Measurements from ENCODE around the gene C1QL3. TPM values are rescaled to one million over a fixed set of nuclear protein-coding genes. Genes with fewer than 3 reads are reported as not detected.

The C1QL3 gene
- total RNA-seq, 1 experiment from 2014 or later: not detected

DNA sequence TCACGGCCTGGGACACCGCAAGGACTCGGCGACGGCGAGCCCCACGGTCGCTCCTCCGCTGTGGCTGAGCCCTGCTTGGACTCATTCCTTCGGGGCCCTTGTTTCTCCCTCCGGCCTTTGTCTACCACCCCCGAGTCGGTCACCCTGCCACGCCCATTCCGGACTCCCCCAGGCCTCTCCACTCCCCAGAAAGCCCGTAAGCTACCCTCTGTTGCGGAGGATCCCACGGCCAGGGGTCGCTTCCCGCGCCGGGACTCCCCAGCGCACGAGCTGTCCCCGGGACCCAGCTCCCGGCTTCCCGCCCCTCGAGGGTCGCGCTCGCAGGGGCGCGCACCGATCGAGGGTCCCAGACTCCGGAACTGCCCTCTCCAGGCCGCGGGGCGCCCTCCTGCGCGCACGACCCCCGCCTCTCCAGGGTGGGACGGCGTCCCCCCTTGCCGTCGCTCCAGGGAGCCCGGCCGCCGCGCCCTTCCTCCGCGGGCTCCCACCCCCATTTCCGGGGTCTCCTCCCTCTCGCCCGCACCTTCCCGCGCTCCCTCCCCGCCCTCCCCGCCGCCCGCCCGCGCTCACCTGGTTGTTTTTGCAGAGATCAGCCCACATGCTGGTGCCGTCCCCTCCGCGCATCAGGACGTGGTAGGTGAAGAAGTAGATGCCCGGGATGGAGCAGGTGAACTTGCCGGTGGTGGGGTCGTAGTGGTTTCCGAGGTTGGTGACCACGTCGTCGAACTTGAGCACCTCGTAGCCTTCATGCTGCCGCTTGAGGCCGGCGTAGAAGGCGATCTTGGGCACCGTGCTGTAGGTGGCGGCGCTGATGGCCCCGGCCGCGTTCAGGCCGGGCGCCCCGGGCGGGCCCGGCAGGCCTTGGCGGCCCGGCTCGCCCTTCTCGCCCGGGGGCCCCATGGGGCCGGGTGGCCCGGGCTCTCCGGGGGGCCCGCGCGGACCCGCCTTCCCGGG, 1.5 kb downstream of the C1QL3 start:
- DNase-seq: no peak
- H3K36me3 ChIP-seq: no peaks in the 10 kb centered on the region
- H3K9me3 ChIP-seq (replicated peaks): no peaks in the 10 kb centered on the region
- no peak overlapping the region for H3K4me3 ChIP-seq
- no peak overlapping the region for H3K27ac ChIP-seq
- no peaks in the 10 kb centered on the region for H3K4me1 ChIP-seq
- no peaks in the 10 kb centered on the region for H3K27me3 ChIP-seq

DNA sequence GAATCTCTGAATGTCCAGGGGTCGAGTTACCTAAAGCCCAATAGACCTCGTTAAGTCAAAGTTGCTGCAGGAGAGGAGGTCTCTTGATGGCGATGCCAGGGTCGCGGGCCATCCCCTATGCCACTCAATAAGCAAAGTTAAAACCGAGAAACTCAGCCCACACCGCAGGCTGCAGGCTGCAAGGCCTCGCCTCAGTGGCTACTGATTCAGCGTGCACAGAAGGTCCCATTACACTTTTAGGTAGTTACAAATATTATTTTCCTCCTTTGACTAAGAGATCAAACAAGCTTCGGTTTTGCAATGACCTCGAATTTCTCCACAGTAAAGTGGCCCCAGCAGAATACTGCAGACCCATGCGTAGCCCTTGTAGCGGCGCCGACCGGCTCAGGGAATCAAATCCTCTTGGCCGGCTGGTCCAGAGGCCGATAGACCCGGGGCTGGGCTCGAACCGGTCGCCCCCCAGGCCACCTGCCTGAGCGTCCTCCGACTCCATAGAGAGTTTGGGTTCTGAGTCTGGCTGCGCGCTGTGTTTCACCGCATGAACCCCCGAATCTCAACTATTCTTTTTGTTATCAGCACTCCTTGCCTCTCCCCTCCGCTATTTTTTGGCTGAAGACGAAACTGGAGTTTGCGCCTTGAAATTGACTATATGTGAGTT, 2.3 kb downstream of the C1QL3 start:
- Histone ChIP-seq H3K36me3 (no peaks in the 10 kb centered on the region), H3K27me3 (no peaks in the 10 kb centered on the region), H3K4me1 (no peaks in the 10 kb centered on the region), H3K9me3 (replicated peaks) (no peaks in the 10 kb centered on the region), H3K4me3 (no peak overlapping the region), H3K27ac (no peak overlapping the region)
- no peak for DNase-seq

DNA sequence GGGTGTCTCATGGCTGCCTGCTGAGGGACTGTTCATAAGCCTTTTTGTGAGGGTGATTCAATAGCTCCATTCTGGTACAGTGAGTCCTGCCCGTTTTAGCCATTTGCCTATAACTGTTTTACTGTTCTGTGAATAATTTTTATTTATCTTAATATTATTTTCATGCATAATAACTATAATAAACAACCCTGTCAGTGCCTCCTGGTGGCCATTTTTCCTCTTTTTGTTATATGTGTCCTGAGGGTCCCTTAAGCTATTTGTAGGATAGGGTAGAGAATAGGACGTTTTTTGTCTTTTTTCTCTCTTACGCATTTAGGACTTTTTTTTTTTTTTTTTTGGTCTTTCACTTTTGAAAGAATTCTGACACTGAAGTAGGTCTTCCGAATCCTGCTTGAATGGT, 2.9 kb downstream of the C1QL3 start:
- H3K27me3 ChIP-seq: no peaks in the 10 kb centered on the region
- no peaks in the 10 kb centered on the region for H3K4me1 ChIP-seq
- H3K36me3 ChIP-seq: no peaks in the 10 kb centered on the region
- H3K9me3 ChIP-seq (replicated peaks): no peaks in the 10 kb centered on the region
- no peak for DNase-seq
- H3K4me3 ChIP-seq: no peak overlapping the region
- H3K27ac ChIP-seq: no peak overlapping the region

DNA sequence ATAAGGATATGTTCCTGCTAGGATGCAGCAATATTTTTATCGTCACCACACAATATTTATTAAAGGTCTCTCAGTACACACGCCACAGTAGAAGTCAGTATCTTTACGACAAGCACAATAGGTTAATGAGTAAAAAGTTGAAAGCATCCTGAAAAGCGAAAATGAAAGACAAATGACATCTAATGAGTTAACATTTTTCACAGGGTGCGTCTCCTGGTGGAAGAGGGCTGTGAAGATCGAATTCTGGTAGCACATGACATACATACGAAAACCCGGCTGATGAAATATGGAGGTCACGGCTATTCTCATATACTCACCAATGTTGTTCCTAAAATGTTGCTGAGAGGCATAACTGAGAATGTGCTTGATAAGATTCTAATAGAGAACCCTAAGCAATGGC, 10.8 kb downstream of the C1QL3 start:
- Histone ChIP-seq H3K27ac (no peak overlapping the region), H3K9me3 (replicated peaks) (no peaks in the 10 kb centered on the region), H3K36me3 (no peaks in the 10 kb centered on the region), H3K4me3 (no peak overlapping the region), H3K4me1 (peaks cover under 1% of the 10 kb centered on the region), H3K27me3 (no peaks in the 10 kb centered on the region)
- DNase-seq: no peak

DNA sequence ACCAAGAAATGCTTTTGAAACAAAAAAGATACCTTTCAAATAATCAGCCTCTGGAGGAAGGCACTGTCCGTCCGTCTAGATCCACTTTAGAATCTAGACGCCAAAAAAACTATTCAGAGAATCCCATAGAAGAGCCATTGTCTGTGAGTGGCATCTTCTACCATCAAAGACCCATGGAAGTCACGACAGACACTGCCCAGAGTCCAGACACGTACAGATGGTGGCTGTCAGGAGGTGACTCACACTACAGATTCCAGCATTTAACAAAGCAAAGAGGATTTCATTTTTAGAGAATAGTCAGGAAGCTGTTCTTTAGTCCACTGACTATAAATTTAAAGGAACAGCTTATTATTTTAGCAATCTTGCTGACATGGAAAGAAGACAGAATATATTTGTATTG, 11.7 kb downstream of the C1QL3 start:
- Histone ChIP-seq H3K36me3 (no peaks in the 10 kb centered on the region), H3K27ac (no peak overlapping the region), H3K4me1 (peaks cover 9% of the 10 kb centered on the region), H3K27me3 (no peaks in the 10 kb centered on the region), H3K9me3 (replicated peaks) (no peaks in the 10 kb centered on the region), H3K4me3 (no peak overlapping the region)
- DNase-seq: no peak

DNA sequence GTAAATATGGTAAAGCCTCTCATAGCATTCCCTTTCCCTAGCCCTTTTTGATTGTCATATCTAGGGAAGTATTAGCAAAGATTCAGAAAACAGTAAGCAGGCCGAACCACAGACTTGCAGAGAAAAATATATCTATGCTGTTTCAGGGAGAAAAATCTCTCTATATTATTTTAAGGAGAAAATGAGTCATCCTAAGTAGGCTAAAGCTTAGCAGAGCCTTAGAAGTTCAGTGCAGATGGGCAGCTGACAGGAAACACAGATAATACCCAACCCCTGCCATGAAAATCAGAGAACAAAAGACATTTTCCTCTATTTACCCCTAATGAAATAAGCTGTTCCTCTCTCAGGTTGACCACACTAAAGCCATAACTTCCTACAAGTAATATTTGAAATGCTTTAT, 16.5 kb downstream of the C1QL3 start:
- Histone ChIP-seq H3K4me3 (no peak overlapping the region), H3K36me3 (no peaks in the 10 kb centered on the region), H3K4me1 (peaks cover 20% of the 10 kb centered on the region), H3K27ac (peak overlapping the region; percentile 49), H3K27me3 (no peaks in the 10 kb centered on the region), H3K9me3 (replicated peaks) (no peaks in the 10 kb centered on the region)
- DNase-seq: peak; percentile 24 to 46

DNA sequence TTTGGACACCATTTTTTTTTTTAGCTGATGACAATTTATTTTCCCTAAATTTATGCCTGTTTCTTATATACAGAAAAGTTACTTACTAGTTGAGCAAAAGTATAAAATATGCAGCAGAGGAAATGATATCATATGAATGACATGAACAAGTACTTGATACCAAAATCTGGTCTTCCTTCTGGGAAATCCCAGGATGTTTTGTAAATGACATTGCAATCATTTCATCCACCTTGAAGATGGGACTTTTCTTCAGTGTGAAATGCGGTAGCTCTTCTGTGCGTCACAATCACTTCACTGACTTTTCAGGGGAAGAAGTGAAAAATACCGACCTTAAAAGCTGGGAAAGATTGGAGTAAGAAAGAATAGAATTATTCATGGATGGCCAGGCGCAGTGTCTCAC, 23.8 kb downstream of the C1QL3 start:
- Histone ChIP-seq H3K4me3 (no peak overlapping the region), H3K27ac (no peak overlapping the region), H3K4me1 (no peaks in the 10 kb centered on the region), H3K9me3 (replicated peaks) (no peaks in the 10 kb centered on the region), H3K27me3 (no peaks in the 10 kb centered on the region), H3K36me3 (no peaks in the 10 kb centered on the region)
- no peak for DNase-seq

DNA sequence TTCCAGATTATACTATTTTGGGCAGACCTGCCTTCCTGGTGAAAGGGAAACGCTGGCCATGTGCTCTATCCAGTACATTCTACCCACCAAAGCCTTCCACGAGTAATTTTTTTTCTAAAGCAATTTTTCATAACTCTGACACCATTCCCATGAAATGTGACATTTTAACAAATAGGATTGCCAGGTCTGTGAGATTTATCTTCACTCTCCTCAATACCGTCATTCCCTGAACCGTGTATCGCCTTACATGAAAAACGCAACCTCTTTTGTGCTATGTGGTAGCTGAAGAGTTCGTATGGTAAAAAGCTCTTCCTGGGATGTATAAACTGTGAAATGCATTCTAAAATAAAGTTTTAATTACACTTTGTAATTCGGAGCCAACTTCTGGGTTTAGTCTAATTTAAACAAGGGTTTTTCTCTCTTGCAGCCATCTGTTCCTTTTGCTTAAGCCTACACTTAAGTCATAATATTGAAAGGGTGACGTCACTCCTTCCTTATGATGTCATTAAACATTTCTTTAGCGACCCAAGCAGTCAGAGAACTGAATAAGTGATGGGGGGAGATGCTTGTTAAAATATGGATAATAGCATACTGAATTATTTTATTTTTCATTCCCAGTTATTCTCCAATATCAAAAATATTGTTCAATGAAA, 27.7 kb downstream of the C1QL3 start:
- H3K27me3 ChIP-seq: no peaks in the 10 kb centered on the region
- no peak overlapping the region for H3K4me3 ChIP-seq
- no peaks in the 10 kb centered on the region for H3K4me1 ChIP-seq
- H3K36me3 ChIP-seq: no peaks in the 10 kb centered on the region
- no peak overlapping the region for H3K27ac ChIP-seq
- H3K9me3 ChIP-seq (replicated peaks): no peaks in the 10 kb centered on the region
- no peak for DNase-seq

DNA sequence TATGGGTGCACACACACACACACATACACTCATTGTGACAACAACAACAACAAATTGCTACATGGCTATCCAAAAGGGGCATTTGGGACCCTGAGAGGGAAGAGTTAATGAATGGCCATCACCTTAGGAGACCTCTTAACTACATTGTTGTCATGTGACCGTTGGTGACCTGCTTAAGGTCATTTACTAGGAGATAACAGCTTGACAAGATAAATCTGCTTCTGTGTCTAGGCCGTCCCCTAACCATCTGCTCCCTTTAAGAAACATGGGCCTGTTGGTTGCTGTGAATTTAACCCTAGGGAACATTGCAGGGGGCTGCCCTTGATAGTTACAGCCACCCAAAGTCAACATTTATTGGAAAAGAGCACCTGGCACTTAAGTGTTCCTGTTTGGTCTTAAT, 29.7 kb downstream of the C1QL3 start:
- DNase-seq: no peak
- H3K27ac ChIP-seq: no peak overlapping the region
- H3K27me3 ChIP-seq: no peaks in the 10 kb centered on the region
- H3K36me3 ChIP-seq: no peaks in the 10 kb centered on the region
- no peak overlapping the region for H3K4me3 ChIP-seq
- H3K9me3 ChIP-seq (replicated peaks): no peaks in the 10 kb centered on the region
- no peaks in the 10 kb centered on the region for H3K4me1 ChIP-seq

DNA sequence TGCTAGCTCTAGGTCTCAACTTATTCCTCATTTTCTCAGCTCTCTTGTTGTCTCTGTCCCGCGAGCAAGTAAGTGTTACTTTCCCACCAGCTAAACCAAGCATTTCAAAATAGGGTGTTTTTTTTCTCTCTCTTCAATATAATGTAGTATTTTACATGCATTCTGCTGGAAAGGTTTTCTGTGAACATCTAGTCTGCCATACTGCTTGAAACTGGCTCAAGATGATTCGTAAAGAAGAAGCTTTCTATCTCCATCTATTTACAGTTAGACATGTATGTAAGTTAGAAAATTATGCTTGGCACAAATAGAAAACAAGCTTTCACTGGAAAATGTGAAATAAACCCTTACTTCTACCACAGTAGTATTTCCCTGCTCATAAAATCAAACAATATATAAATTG, 31.2 kb downstream of the C1QL3 start:
- Histone ChIP-seq H3K36me3 (no peaks in the 10 kb centered on the region), H3K4me3 (no peak overlapping the region), H3K27ac (no peak overlapping the region), H3K27me3 (no peaks in the 10 kb centered on the region), H3K4me1 (no peaks in the 10 kb centered on the region), H3K9me3 (replicated peaks) (no peaks in the 10 kb centered on the region)
- no peak for DNase-seq

DNA sequence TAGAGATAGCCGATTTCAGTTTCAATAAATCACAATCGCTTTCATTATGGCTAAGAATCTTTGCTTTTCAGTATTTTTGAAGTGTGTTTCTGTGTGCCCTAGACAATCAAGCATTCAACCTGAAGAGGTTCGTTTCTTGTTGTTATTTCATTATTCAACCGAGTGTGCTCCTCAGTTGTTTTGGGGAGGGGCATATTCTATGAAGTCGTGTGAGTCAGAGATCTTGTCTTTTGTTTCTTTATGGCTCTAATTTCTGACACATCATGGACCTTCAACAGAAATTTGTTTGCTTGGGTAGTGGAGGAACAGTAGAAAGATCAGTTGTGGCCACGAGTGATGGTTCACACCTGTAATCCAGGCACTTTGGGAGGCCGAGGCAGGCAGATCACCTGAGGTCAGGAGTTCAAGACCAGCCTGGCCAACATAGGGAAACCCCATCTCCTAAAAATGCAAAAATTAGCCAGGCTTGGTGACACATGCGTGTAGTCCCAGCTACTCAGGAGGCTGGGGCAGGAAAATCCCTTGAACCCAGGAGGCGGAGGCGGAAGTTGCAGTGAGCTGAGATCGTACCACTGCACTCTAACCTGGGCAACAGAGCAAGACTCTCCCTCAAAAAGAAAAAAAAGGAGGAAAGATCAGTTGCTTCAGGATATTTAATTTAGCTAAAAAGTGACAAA, 38.3 kb downstream of the C1QL3 start:
- H3K4me1 ChIP-seq: no peaks in the 10 kb centered on the region
- H3K27ac ChIP-seq: no peak overlapping the region
- no peak for DNase-seq
- no peaks in the 10 kb centered on the region for H3K9me3 ChIP-seq (replicated peaks)
- no peaks in the 10 kb centered on the region for H3K36me3 ChIP-seq
- no peaks in the 10 kb centered on the region for H3K27me3 ChIP-seq
- H3K4me3 ChIP-seq: no peak overlapping the region

DNA sequence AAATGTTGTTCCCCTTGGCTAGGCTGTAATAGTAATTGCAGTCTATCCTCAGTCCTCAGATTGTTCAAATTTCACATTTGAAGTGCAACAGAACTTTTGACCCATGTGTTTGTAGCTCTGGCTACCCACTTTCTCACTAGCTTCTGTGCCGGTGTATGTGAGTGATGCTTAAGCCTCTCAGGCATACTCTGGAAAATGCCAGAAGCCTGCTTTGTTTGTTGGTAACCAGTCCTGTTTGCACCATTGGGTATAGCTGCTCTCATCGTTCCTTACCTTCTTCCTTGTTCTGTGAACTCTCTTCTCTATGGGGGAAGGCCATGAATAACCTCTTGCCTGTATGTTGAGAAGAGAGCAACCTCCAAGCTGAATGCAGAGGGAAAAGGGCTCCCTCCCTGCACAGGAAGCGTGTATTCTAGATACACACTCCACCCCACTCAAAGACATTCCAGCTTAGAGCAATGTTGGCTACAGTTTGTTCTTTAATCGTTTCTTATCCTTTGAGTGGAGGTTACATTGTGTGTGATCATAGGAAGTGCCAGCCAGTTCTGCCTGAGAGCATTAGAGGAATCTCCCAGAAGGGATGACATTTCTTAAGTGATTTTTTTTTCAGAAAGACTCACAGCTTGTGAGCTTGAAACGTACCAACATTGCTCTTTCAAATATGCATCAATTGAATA, 40.5 kb downstream of the C1QL3 start:
- no peak for DNase-seq

DNA sequence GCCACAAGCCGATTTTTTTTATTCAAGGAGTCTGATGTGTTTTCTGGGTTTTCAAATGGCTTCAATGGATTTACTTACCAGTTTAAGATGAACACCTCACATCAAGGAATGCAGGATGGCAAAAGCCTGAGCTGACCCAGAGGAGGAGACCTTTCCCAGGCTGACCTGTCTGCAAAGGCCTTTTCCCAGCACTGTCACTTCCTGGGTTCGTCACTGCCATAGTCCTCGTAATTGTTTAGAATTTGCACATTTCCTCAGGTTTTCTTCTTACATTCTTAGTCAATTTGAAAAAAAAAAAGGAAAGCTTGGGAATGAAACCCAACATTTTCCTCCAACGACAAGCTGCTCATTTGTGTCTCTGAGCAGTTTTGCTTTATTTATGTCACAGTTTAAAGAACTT, 42.9 kb downstream of the C1QL3 start:
- no peak overlapping the region for H3K27ac ChIP-seq
- H3K4me3 ChIP-seq: no peak overlapping the region
- no peaks in the 10 kb centered on the region for H3K36me3 ChIP-seq
- no peak for DNase-seq
- no peaks in the 10 kb centered on the region for H3K4me1 ChIP-seq
- H3K27me3 ChIP-seq: no peaks in the 10 kb centered on the region
- no peaks in the 10 kb centered on the region for H3K9me3 ChIP-seq (replicated peaks)

More for the DNA sequence above, 40.5 kb downstream of the C1QL3 start:
- H3K4me1 ChIP-seq: no peaks in the 10 kb centered on the region
- no peaks in the 10 kb centered on the region for H3K27me3 ChIP-seq
- H3K9me3 ChIP-seq (replicated peaks): no peaks in the 10 kb centered on the region
- H3K4me3 ChIP-seq: no peak overlapping the region
- no peaks in the 10 kb centered on the region for H3K36me3 ChIP-seq
- H3K27ac ChIP-seq: no peak overlapping the region

DNA sequence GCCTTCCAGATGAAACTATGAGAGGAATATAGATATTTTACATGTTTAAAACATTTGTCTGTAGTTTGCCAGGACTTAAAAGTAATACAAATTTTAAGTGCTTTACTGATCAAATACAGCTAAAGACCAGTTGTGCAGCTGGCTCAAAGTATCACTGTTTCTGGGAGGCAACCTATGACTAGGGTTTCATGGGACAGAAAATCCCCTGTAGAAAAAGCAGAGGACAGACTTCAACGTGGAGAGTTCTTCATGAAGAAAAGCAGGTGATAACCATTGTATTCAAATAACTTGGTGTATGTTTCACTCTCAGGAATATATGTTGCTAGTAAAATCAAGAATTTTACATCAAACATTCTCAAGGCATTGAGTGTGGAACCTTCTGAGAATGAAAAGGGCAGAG, 43.9 kb downstream of the C1QL3 start:
- Histone ChIP-seq H3K9me3 (replicated peaks) (no peaks in the 10 kb centered on the region), H3K27ac (no peak overlapping the region), H3K4me1 (no peaks in the 10 kb centered on the region), H3K36me3 (no peaks in the 10 kb centered on the region), H3K27me3 (no peaks in the 10 kb centered on the region), H3K4me3 (no peak overlapping the region)
- peak in 1 of 2 experiments; percentile 3 for DNase-seq

Measured in SJCRH30 (cell line).